Natural killer cell treated with Interleukin-12 subunit alpha and Interleukin-12 subunit beta and Interleukin-15 and Interleukin-18, amount 100 ng/mL, for 72 hours (primary cell): Measurements from ENCODE around the gene TBC1D26. TPM values are rescaled to one million over a fixed set of nuclear protein-coding genes. Genes with fewer than 3 reads are reported as not detected.
"Not testable (repeated sequence)": the region's sequence is repeated elsewhere in the genome, so short reads cannot be mapped to it uniquely, and the experiment has no call there.

Source experiments
- ATAC-seq, 2 donors: fragments of 150-1000 bp; cut with Tn5 transposase in 1 of 2; sonication (Bioruptor Pico), chemical (Tn5 transposase) in 1 of 2; 2 replicates each; pipeline ENCODE4 v1.10.0; 2021
- DNase-seq: peaks from one replicate; pipeline ENCODE4 v3.0.0; 2022; ENCODE audit warnings: low spot score
- H3K27ac Mint-ChIP-seq, 2 donors: 1 replicate in 1 of 2; 2 replicates in 1 of 2; pipeline ENCODE4 v1.8.0; 2022; ENCODE audit warnings: mixed read lengths in 2 of 2, mild to moderate bottlenecking in 1 of 2, moderate library complexity in 1 of 2
- H3K27me3 Mint-ChIP-seq, 2 donors: 1 replicate in 1 of 2; 2 replicates in 1 of 2; pipeline ENCODE4 v1.8.0; 2022; ENCODE audit warnings: mixed read lengths in 2 of 2
- H3K36me3 Mint-ChIP-seq: one replicate; pipeline ENCODE4 v1.8.0; 2022; ENCODE audit warnings: mixed read lengths
- H3K4me1 Mint-ChIP-seq, 2 donors: 1 replicate in 1 of 2; 2 replicates in 1 of 2; pipeline ENCODE4 v1.8.0; 2022; ENCODE audit warnings: low read depth in 2 of 2, mixed read lengths in 2 of 2, mild to moderate bottlenecking in 1 of 2
- H3K4me3 Mint-ChIP-seq: one replicate; pipeline ENCODE4 v1.8.0; 2022; ENCODE audit warnings: mixed read lengths
- H3K9me3 Mint-ChIP-seq: 2 replicates; pipeline ENCODE4 v1.8.0; 2022; ENCODE audit warnings: mixed read lengths
- total RNA-seq, 2 donors: library from RNA; stranded (reverse); gene quantifications; one replicate each; pipeline ENCODE4 v1.2.3, GENCODE V29; 2022

Gene TBC1D26
- total RNA-seq, 2 donors from 2014 or later = not detected

DNA sequence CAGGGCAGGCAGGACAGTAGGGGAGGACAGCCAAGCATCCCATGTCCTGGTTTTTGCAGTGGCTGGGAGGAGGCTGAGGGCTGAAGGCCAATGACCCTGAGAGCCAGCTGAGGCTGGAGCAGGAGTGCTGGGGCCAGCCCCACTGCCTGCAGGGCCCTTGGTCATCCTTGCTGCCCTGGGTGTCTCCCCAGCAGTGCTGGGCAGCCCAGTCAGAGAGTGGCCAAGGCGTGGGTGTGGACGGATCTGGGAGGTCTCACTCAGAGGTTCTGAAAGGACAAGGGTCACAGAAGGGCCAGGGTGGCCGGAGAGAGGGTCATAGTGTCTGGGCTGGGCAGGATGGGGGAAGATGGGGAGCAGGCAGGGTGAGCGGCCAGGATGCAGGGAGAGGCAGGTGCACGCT, 4.5 kb downstream of the TBC1D26 start:
- not testable (repeated sequence) for DNase-seq, H3K9me3 Mint-ChIP-seq, H3K27ac Mint-ChIP-seq, H3K4me1 Mint-ChIP-seq, H3K27me3 Mint-ChIP-seq, H3K4me3 Mint-ChIP-seq, H3K36me3 Mint-ChIP-seq
- peak in 1 of 2 donors; percentile 38 for ATAC-seq

DNA sequence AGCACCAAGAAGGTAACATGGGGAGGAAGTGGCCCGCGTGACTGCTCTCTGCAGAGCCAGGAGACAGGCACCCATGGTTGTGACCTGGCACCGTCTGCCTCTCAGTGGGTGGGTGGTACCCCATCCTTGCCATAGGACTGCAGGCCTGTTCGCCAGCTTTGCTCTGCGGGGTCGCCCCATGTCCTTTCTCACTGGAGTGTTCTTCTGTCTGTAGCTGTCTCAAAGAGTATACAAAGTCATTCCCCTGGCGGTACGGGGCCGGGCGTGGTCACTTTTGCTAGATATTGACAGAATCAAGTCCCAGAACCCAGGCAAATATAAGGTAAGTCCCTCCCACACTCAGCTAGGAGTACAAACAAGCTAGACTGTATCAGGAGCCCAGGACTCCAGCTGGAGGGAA, 6.0 kb downstream of the TBC1D26 start:
- DNase-seq (no peak), ATAC-seq (no peak)
- Mint-ChIP-seq H3K4me3 (no peak overlapping the region), H3K9me3 (no peaks in the 10 kb centered on the region), H3K4me1 (no peaks in the 10 kb centered on the region), H3K27me3 (peaks cover 4 to 6% of the 10 kb centered on the region in 2 donors), H3K36me3 (no peaks in the 10 kb centered on the region), H3K27ac (no peak overlapping the region)

DNA sequence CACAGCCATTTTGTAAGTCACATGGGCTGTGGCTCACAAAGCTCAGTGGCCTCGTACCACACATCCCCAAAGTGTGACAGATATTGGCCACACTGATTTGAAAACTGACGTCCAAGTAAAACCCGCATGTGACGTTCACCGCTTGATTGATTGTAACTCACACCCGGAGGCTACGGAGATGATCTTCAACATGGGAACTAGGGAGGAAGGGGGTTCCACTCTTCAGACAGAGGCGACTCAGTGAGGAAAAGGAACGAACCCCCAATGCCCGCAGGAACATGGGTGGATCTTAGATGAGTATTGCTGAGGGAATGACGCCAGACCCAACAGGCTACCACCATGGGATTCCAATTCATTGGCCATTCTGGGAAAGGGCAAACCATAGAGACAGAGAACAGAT, 7.2 kb downstream of the TBC1D26 start:
- H3K36me3 Mint-ChIP-seq, H3K9me3 Mint-ChIP-seq, H3K27ac Mint-ChIP-seq, H3K4me3 Mint-ChIP-seq, DNase-seq, H3K27me3 Mint-ChIP-seq, H3K4me1 Mint-ChIP-seq, ATAC-seq: not testable (repeated sequence)

DNA sequence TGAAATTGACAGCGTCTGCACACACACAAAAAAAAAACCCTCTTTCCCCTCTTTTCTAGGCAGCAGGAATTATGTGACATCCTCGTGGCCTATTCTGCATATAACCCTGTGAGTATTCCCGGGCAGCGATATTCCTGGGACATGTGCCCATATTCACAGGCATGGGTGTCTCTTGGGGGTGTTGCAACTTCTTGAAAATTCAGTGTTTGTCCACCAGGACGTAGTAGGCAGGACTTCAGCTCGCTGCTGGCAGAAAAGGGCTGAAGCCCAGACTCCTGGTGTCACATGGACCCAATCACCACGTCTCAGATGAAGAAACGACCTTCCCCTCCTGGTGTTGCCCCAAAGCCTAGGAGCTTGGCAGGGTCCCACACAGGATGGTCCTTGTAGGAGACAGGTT, 8.0 kb downstream of the TBC1D26 start:
- H3K4me1 Mint-ChIP-seq, H3K36me3 Mint-ChIP-seq, DNase-seq, H3K27ac Mint-ChIP-seq, H3K9me3 Mint-ChIP-seq, H3K4me3 Mint-ChIP-seq, ATAC-seq, H3K27me3 Mint-ChIP-seq: not testable (repeated sequence)

DNA sequence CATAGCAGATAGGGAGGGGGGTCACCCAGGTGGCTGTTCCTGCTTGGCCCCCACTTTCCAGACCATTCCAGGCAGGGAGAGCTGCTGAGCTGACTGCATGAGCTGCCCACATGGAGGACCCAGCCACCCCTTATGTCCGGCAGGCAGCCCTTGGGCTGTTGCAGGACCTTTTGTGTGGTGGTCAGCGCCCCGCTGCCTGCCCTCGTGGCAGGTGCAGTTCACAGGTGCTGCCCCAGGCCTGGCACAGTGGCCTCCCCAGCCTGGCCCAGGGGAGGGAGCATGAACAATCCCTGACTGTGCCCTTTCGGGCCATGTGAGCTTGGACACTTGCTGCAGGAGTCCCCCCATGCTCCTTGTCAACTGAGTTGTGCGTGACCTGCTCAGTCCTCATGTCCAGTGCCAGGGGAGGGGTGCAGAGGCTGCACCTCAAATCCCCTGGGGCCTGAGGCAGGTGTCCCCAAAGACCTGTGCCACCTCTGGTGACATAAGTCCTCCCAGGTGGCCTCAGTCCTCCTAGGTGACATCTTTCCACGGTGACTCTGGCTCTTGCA, 8.6 kb downstream of the TBC1D26 start:
- Mint-ChIP-seq H3K27ac (no peak overlapping the region), H3K36me3 (no peaks in the 10 kb centered on the region), H3K4me1 (no peaks in the 10 kb centered on the region), H3K27me3 (peaks cover 4 to 6% of the 10 kb centered on the region in 2 donors), H3K4me3 (no peak overlapping the region), H3K9me3 (no peaks in the 10 kb centered on the region)
- no peak for ATAC-seq
- no peak for DNase-seq

DNA sequence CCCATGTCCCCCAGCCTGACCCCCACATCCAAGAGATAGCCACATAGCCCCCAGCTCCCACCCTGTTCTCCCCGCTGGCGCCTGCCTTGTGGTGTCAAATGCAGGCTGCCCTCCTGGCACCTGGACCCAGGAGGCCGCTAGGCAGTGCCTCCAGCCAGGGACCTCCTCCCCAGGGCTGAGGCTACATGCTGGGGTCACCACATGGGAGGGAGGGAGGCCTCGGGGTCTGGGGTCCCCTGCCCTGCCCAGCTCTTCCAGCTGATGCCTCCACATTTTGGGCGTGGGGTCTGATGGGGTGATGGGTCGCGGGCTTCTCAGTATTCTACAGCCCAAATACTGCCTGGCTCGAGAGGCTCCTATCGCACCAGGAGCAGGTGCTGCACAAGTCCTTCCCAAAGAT, 9.5 kb downstream of the TBC1D26 start:
- H3K4me1 Mint-ChIP-seq = no peaks in the 10 kb centered on the region
- no peaks in the 10 kb centered on the region for H3K9me3 Mint-ChIP-seq
- H3K36me3 Mint-ChIP-seq = no peaks in the 10 kb centered on the region
- H3K27me3 Mint-ChIP-seq = peaks cover 6 to 8% of the 10 kb centered on the region in 2 donors
- no peak overlapping the region for H3K4me3 Mint-ChIP-seq
- no peak for ATAC-seq
- DNase-seq = no peak
- no peak overlapping the region for H3K27ac Mint-ChIP-seq

DNA sequence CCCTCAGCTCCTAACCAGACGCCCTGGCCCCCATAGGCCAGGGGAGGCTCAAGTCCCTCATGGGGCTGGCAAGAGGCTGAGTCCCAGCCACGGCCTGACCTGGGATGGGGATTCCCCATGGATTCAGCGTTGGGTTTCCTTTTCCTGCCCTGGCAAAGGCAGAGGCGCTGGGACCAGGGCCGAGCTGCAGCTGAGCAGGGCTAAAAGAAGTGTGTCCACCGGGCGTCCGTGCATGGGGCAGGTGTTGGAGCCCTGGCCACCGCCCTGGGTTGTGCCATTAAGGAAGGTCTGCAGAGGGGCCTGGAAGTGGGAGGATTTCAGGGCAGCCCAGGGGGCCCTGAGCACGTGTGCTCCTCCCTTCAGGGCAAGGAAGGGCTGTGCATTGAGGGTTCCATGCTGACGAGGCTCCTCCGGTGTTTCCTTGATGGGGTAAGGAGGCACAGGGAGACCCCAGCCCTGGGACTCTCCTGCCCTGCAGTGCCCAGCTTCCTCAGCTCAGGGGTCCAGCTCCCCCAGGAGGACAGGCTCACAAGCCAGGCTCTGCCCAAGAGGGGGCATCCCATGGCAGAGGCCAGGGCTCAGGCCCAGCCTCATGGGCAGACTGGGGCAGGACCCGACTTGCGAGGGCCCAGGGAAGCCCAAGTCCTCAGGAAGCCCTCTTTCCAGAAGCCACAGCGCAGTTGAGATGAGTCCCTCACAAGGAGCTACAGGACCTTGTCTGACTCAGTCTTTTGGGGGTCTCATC, 10.1 kb downstream of the TBC1D26 start:
- Mint-ChIP-seq H3K36me3 (no peaks in the 10 kb centered on the region), H3K9me3 (no peaks in the 10 kb centered on the region), H3K27me3 (peaks cover 9 to 14% of the 10 kb centered on the region in 2 donors), H3K4me1 (no peaks in the 10 kb centered on the region), H3K27ac (no peak overlapping the region), H3K4me3 (no peak overlapping the region)
- ATAC-seq (peak in 1 of 2 donors; percentile 15), DNase-seq (no peak)

DNA sequence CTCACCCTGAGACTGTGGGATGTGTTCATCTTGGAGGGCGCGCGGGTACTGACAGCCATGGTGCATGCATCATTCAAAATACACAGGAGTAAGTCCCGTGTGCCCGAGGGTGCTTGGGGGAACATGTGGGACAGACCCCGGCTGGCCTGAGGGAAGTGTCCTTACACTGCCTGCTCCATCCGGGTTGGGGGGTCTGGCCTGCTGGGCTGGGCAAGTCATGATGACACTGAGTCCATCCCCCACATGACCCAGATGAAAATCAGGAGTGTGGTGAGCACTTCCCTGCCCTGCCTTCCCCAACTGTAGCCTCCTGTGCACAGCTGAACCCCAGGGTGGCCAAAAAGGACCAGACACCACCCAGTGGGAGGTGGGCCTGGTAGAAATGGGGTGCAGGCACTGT, 10.8 kb downstream of the TBC1D26 start:
- Mint-ChIP-seq H3K36me3 (no peaks in the 10 kb centered on the region), H3K27ac (no peak overlapping the region), H3K4me1 (no peaks in the 10 kb centered on the region), H3K4me3 (no peak overlapping the region), H3K27me3 (peaks cover 9 to 15% of the 10 kb centered on the region in 2 donors), H3K9me3 (no peaks in the 10 kb centered on the region)
- DNase-seq (no peak), ATAC-seq (peak; percentile 1 to 37)

DNA sequence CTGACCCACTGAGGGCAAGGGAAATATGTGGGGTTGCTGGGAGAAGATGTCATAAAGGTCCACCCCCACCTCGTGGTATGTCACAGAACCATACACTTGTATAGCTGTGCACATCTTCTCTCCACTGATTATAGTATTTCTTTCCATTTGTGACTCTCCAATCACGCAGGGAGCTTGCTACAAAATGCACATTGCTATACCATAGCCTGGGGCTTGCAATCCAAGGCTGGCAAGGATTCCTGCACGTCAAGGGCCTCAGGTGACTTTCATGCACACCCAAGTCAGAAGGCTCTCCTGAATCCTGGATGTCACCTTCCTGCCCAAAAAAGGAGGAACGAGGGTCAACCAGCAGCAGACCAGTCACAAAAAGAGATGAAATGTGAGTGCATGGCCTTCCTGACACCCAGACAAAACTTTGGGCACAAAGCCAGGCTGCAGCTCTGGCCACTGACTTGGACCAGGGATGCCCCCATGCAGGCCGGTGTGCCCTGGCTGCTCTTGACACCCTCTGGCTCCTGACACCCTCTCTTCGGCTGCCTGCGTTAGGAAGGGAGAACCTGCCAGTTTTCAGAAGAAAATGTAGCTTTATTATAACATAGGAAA, 12.1 kb downstream of the TBC1D26 start:
- H3K9me3 Mint-ChIP-seq = no peaks in the 10 kb centered on the region
- H3K27ac Mint-ChIP-seq = no peak overlapping the region
- no peak for ATAC-seq
- no peaks in the 10 kb centered on the region for H3K4me1 Mint-ChIP-seq
- DNase-seq = no peak
- no peaks in the 10 kb centered on the region for H3K36me3 Mint-ChIP-seq
- H3K27me3 Mint-ChIP-seq = peaks cover 9 to 14% of the 10 kb centered on the region in 2 donors
- H3K4me3 Mint-ChIP-seq = no peak overlapping the region

DNA sequence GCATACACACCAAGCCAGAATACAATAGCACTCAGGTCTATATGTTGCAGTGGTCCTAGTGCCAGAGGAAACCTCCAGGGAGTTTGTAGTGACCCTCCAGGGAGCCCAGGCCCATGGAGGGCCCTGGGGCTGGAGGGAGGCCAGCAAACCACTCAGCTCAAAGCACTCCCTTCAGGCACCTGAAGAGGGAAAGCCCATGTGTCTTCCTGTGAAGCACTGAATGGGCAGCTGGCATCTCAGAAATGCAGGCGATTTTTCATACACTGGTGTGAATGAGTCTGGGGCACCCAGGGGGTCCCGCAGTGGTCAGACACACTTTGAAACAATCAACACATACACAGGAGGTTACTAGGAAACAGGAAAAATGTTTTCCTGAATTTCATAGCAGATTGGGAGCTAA, 12.8 kb downstream of the TBC1D26 start:
- H3K36me3 Mint-ChIP-seq = no peaks in the 10 kb centered on the region
- no peaks in the 10 kb centered on the region for H3K4me1 Mint-ChIP-seq
- DNase-seq = no peak
- ATAC-seq = no peak
- H3K27me3 Mint-ChIP-seq = peaks cover 6 to 9% of the 10 kb centered on the region in 2 donors
- no peak overlapping the region for H3K27ac Mint-ChIP-seq
- H3K4me3 Mint-ChIP-seq = no peak overlapping the region
- H3K9me3 Mint-ChIP-seq = no peaks in the 10 kb centered on the region

DNA sequence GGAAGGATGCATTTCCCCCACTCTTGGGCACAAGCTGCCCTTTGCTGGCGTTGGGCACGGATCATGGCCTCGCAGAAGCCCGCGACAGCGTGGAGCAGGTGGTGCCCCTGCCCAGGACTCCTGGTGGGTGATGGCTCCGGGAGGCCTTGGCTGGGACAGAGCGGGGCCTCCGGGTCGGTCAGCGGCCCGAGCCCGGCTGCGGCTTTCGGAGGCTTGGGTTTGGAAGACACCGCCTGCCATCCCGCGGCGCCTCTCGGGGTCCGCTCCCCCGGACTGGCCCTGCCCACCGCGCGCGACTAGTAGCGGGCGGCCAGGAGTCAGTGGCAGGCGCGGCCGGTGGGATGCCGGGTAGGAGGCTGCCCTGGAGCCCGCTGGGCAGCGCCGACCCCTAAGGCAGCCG, 17.3 kb downstream of the TBC1D26 start:
- H3K4me1 Mint-ChIP-seq, H3K36me3 Mint-ChIP-seq: not testable (repeated sequence)

DNA sequence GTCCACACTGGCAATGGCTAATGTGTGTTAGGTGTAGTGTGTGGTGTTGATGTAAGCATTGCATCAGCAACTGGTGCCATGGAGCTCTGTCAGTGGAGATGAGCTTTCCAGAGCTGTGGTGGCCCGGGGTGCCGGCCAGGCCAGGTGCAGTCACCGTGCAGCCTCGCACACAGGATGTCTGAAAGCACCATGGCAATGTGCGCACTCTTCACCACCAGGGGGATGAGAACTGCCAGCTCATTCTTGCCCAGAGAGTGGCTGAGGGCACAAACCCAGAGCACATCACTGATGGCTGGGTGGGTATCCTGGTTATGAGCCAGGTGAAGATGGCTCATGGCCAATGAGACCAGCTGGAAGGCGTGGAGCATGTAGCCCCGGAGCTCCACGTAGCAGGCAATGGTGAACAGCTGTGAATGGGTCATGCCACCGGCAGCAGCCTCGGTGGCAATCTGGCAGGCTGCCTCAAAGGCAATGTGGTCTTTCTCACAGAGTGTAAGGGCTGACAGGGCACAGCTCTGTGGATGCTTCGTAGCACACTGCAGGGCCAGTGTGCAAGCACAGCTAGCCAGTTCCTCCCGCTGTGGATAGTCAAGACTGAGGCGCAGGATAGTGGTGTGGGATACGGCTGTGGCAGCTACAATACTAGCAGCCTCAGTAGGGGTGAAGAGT, 36.9 kb downstream of the TBC1D26 start:
- H3K27me3 Mint-ChIP-seq, H3K27ac Mint-ChIP-seq, H3K4me3 Mint-ChIP-seq, H3K4me1 Mint-ChIP-seq, H3K9me3 Mint-ChIP-seq, DNase-seq, H3K36me3 Mint-ChIP-seq: not testable (repeated sequence)
- ATAC-seq = peak in 1 of 2 donors; percentile 25

More for the DNA sequence above, 17.3 kb downstream of the TBC1D26 start:
- H3K4me3 Mint-ChIP-seq, DNase-seq, H3K27ac Mint-ChIP-seq, H3K9me3 Mint-ChIP-seq: not testable (repeated sequence)
- peak in 1 of 2 donors; percentile 48 for ATAC-seq
- H3K27me3 Mint-ChIP-seq = peaks cover 6 to 15% of the 10 kb centered on the region in 2 donors

DNA sequence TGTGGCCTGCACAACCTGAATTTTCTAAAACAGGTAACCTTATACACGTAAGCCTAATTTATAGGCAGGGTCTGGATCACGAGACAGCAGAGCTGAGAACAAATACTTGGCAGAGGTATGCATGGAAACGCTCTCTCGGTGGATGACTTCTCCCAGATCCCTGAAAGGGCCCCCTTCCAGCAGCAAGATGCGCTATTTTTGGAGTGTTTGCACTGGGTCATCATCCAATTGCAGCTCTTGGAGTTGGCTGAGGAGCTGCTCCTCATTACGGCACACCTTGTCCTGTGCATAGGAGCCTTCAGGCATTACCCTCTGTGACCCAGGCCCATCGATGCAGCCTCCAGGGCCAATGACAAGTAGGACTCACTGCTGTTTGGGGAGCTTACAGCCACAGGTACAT, 38.6 kb downstream of the TBC1D26 start:
- not testable (repeated sequence) for H3K4me1 Mint-ChIP-seq, H3K4me3 Mint-ChIP-seq, H3K9me3 Mint-ChIP-seq, H3K36me3 Mint-ChIP-seq, DNase-seq, H3K27ac Mint-ChIP-seq, ATAC-seq, H3K27me3 Mint-ChIP-seq

DNA sequence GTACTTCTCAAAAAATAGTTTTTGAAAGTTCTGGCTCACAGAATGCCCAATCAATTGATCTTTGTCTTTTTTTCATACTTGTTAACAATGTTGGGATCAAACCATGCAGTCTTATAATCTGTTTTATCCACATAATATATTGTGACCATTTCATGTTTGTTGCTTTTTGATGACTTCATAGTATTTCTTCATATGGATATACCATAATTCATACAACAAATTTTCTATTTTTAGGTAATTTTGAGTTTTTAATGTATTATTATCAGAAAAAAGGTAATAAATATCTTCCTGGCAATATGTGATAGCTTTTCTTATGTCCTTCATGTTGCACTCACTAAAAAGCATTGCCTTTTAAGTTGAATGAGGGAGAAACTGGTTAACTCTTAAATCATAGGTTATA, 44.8 kb downstream of the TBC1D26 start:
- DNase-seq = no peak
- Mint-ChIP-seq H3K4me1 (no peaks in the 10 kb centered on the region), H3K27me3 (peaks cover 30 to 32% of the 10 kb centered on the region in 2 donors), H3K9me3 (peaks cover 6% of the 10 kb centered on the region), H3K36me3 (peaks cover 21% of the 10 kb centered on the region), H3K27ac (no peak overlapping the region), H3K4me3 (no peak overlapping the region)
- no peak for ATAC-seq
